HEK293 (cell line): ENCODE data around the gene BANF2.

ENCODE experiments used
- CTCF ChIA-PET: fragments of 350-600 bp; formaldehyde crosslinking; extraction: SDS; loops from one replicate; lab custom pipeline; 2021; ENCODE audit warnings: antibody characterized with exemption; lab: Yijun Ruan, JAX
- POLR2A ChIA-PET: fragments of 300-600 bp; formaldehyde crosslinking; extraction: SDS; loops from one replicate; lab custom pipeline; 2020; ENCODE audit warnings: antibody characterized with exemption, inconsistent platforms; lab: Yijun Ruan, JAX
- H3K27ac ChIP-seq: fragments of 200-500 bp; sonication (Bioruptor generic); 2 replicates; pipeline ENCODE4 v1.5.1; 2014; ENCODE audit warnings: low read depth, low read length, control low read depth, inconsistent platforms; ENCODE audit errors: extremely low read depth
- H3K36me3 ChIP-seq, 2 experiments: fragments of 200-500 bp in 1 of 2; sonication (Bioruptor generic) in 1 of 2; 1 replicate in 1 of 2; 2 replicates in 1 of 2; pipeline ENCODE4 v1.5.1; 2014 to 2017; ENCODE audit warnings: inconsistent platforms in 2 of 2, low read length in 2 of 2; ENCODE audit not compliant: control insufficient read depth in 2 of 2, insufficient read depth in 1 of 2
- H3K4me1 ChIP-seq: fragments of 200-500 bp; sonication (Bioruptor generic); 2 replicates; pipeline ENCODE4 v1.5.1; 2014; ENCODE audit warnings: mild to moderate bottlenecking, low read length, inconsistent platforms; ENCODE audit not compliant: control insufficient read depth, insufficient read depth
- H3K4me3 ChIP-seq: 2 replicates; pipeline ENCODE4 v1.5.1; 2011; ENCODE audit warnings: low read depth, mild to moderate bottlenecking, control low read depth, low read length, moderate library complexity
- H3K9me3 ChIP-seq: fragments of 200-500 bp; sonication (Bioruptor generic); 2 replicates; pipeline ENCODE4 v1.5.1; 2014; ENCODE audit warnings: low read depth, low read length, inconsistent platforms; ENCODE audit not compliant: control insufficient read depth, insufficient read depth
- HOXA7 ChIP-seq: sonication (generic); formaldehyde crosslinking; IDR thresholded peaks from 2 replicates; pipeline ENCODE4 v1.8.1; 2022; ENCODE audit warnings: missing genetic modification reagents, borderline replicate concordance
- YY2 ChIP-seq: fragments of 450-650 bp; formaldehyde crosslinking; IDR thresholded peaks from 2 replicates; pipeline ENCODE4 v1.5.1; 2016; ENCODE audit warnings: missing biosample characterization, missing genetic modification characterization
- ZEB2 ChIP-seq: fragments of 450-650 bp; formaldehyde crosslinking; IDR thresholded peaks from 2 replicates; pipeline ENCODE4 v1.5.1; 2016; ENCODE audit warnings: missing biosample characterization, missing genetic modification characterization
- ZNF23 ChIP-seq: fragments of 450-650 bp; formaldehyde crosslinking; IDR thresholded peaks from 2 replicates; pipeline ENCODE4 v1.5.1; 2016; ENCODE audit warnings: missing biosample characterization, missing genetic modification characterization, borderline replicate concordance
- ZNF311 ChIP-seq: fragments of 450-650 bp; formaldehyde crosslinking; IDR thresholded peaks from 2 replicates; pipeline ENCODE4 v1.5.1; 2017; ENCODE audit warnings: missing biosample characterization, missing genetic modification characterization, borderline replicate concordance
- ZNF335 ChIP-seq: fragments of 450-650 bp; formaldehyde crosslinking; conservative IDR thresholded peaks from 2 replicates; pipeline ENCODE4 v1.5.1; 2016; ENCODE audit warnings: missing biosample characterization, missing genetic modification characterization
- ZNF416 ChIP-seq: fragments of 450-650 bp; formaldehyde crosslinking; IDR thresholded peaks from 2 replicates; pipeline ENCODE4 v1.5.1; 2016; ENCODE audit warnings: missing biosample characterization, missing genetic modification characterization
- ZNF423 ChIP-seq: fragments of 450-650 bp; formaldehyde crosslinking; IDR thresholded peaks from 2 replicates; pipeline ENCODE4 v1.5.1; 2016; ENCODE audit warnings: missing biosample characterization, missing genetic modification characterization
- ZNF610 ChIP-seq: fragments of 450-650 bp; formaldehyde crosslinking; IDR thresholded peaks from 2 replicates; pipeline ENCODE4 v1.5.1; 2016; ENCODE audit warnings: missing biosample characterization, missing genetic modification characterization, borderline replicate concordance
- ZNF776 ChIP-seq: fragments of 450-650 bp; formaldehyde crosslinking; IDR thresholded peaks from 2 replicates; pipeline ENCODE4 v1.5.0; 2017; ENCODE audit warnings: missing biosample characterization, missing genetic modification characterization, borderline replicate concordance
- ZNF785 ChIP-seq: fragments of 450-650 bp; formaldehyde crosslinking; IDR thresholded peaks from 2 replicates; pipeline ENCODE4 v1.5.1; 2016; ENCODE audit warnings: missing biosample characterization, missing genetic modification characterization
- ZSCAN30 ChIP-seq: fragments of 450-650 bp; IDR thresholded peaks from 2 replicates; pipeline ENCODE4 v1.5.1; 2018; ENCODE audit warnings: missing biosample characterization, mild to moderate bottlenecking, missing genetic modification characterization, moderate library complexity
- TF ChIP-seq, protein P1 (sequence below): fragments of 450-650 bp; formaldehyde crosslinking; conservative IDR thresholded peaks from 2 replicates; pipeline ENCODE4 v1.5.1; 2016; ENCODE audit warnings: low read depth, missing biosample characterization, missing genetic modification characterization
- TF ChIP-seq, protein P2 (sequence below): fragments of 450-650 bp; formaldehyde crosslinking; IDR thresholded peaks from 2 replicates; pipeline ENCODE4 v1.5.1; 2017; ENCODE audit warnings: missing biosample characterization, missing genetic modification characterization
- TF ChIP-seq, protein P3 (sequence below): fragments of 450-650 bp; formaldehyde crosslinking; IDR thresholded peaks from 2 replicates; pipeline ENCODE4 v1.5.1; 2016; ENCODE audit warnings: missing biosample characterization, missing genetic modification characterization, borderline replicate concordance
- TF ChIP-seq, protein P4 (sequence below): fragments of 450-650 bp; formaldehyde crosslinking; IDR thresholded peaks from 2 replicates; pipeline ENCODE4 v1.5.1; 2016; ENCODE audit warnings: missing biosample characterization, missing genetic modification characterization
- TF ChIP-seq, protein P5 (sequence below): fragments of 450-650 bp; formaldehyde crosslinking; IDR thresholded peaks from 2 replicates; pipeline ENCODE4 v1.5.1; 2017; ENCODE audit warnings: missing biosample characterization, missing genetic modification characterization

The BANF2 gene

DNA sequence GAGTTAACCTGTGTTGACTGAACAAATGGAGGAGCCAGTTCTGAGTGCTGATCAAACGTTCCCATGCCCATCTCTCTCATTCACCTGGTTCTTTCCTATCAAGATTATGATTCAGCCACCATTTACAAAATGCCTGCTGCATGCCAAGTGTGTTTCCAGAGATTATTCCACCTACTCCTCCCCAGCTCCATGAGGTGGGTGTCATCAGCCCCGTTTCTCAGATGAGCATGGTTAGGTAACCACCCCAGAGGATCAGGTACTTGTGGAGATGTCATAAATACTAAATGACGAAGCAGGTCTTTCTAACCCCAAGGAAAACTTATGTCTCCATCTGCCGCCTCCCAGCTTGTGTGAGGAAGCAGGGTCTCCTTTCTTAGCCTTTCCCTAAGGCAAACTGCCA is 2.1 kb downstream of the BANF2 start (continued):
- TF ChIP-seq, protein P1, sequence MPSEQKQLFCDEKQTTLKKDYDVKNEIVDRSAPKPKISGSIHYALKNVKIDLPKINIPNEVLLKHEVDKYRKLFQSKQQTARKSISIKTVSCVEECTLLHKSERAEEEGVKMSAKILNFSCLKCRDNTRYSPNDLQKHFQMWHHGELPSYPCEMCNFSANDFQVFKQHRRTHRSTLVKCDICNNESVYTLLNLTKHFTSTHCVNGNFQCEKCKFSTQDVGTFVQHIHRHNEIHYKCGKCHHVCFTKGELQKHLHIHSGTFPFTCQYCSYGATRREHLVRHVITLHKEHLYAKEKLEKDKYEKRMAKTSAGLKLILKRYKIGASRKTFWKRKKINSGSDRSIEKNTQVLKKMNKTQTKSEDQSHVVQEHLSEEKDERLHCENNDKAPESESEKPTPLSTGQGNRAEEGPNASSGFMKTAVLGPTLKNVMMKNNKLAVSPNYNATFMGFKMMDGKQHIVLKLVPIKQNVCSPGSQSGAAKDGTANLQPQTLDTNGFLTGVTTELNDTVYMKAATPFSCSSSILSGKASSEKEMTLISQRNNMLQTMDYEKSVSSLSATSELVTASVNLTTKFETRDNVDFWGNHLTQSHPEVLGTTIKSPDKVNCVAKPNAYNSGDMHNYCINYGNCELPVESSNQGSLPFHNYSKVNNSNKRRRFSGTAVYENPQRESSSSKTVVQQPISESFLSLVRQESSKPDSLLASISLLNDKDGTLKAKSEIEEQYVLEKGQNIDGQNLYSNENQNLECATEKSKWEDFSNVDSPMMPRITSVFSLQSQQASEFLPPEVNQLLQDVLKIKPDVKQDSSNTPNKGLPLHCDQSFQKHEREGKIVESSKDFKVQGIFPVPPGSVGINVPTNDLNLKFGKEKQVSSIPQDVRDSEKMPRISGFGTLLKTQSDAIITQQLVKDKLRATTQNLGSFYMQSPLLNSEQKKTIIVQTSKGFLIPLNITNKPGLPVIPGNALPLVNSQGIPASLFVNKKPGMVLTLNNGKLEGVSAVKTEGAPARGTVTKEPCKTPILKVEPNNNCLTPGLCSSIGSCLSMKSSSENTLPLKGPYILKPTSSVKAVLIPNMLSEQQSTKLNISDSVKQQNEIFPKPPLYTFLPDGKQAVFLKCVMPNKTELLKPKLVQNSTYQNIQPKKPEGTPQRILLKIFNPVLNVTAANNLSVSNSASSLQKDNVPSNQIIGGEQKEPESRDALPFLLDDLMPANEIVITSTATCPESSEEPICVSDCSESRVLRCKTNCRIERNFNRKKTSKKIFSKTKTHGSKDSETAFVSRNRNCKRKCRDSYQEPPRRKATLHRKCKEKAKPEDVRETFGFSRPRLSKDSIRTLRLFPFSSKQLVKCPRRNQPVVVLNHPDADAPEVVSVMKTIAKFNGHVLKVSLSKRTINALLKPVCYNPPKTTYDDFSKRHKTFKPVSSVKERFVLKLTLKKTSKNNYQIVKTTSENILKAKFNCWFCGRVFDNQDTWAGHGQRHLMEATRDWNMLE (tag by site-specific recombination): no peak
- no peak for TF ChIP-seq ZEB2
- no peak for TF ChIP-seq ZSCAN30
- no peak for TF ChIP-seq HOXA7 (CRISPR knock-in tag)
- TF ChIP-seq, protein P2, sequence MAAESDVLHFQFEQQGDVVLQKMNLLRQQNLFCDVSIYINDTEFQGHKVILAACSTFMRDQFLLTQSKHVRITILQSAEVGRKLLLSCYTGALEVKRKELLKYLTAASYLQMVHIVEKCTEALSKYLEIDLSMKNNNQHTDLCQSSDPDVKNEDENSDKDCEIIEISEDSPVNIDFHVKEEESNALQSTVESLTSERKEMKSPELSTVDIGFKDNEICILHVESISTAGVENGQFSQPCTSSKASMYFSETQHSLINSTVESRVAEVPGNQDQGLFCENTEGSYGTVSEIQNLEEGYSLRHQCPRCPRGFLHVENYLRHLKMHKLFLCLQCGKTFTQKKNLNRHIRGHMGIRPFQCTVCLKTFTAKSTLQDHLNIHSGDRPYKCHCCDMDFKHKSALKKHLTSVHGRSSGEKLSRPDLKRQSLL (tag by site-specific recombination): no peak
- no peak for TF ChIP-seq ZNF335 (tag by site-specific recombination)

DNA sequence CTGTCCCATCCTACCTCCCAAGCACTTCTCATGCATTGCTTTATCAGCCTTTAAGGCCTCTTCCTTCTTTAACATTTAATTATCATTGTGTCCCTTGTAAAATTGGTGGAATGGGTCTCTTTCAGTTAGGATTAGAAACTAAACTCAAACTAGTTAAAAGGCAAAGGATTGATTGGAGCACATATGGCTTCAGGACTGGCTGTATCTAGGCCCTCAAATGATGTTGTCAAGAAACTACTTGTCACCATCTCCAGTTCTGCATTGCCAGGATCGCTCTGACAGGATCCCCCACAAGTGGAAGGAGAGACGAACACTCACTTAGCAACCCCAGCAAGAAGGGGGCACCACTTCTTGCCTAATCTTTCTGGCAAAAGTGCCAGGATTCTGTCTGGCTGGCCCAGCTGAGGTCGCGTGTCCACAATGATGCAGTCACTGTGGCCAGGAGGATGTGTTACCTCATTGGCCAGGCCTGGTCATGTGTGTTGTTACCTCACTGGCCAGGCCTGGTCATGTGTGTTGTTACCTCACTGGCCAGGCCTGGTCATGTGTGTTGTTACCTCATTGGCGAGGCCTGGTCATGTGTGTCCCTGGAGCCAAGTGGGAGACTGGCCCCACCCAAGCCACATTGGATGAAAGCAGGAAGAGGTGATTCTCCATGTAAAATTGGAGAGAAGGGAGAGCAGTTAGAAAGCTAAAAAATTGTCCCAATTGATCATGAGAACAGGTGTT is 5.0 kb downstream of the BANF2 start:
- CTCF ChIA-PET: no interaction called here
- no peak overlapping the region for H3K4me3 ChIP-seq
- POLR2A ChIA-PET: no interaction called here
- no peaks in the 10 kb centered on the region for H3K9me3 ChIP-seq
- no peak overlapping the region for H3K27ac ChIP-seq
- H3K36me3 ChIP-seq: no peaks in the 10 kb centered on the region
- H3K4me1 ChIP-seq: no peaks in the 10 kb centered on the region
- TF ChIP-seq ZNF416 (tag by site-specific recombination) (no peak), ZNF311 (tag by site-specific recombination) (no peak)
- TF ChIP-seq, all 188 proteins: peak for 0

DNA sequence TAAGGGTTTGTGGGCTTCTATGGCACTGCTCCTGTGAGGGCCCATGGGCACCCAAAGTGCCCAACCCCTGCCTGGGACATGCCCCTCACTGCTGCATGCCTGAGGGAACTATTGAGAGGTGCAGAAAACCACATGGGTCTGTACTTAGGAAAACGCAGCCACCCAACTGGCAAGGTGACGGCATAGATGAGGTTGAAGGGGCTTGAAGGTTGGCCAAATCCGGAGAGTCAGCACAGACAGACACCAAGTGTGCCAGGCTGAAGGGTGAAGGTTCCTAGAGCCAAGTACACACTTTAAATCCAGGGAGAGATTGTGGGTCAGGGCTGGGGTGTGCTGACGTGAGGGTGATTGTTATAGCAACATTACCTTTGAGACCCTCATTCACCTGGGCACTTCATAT is 6.2 kb downstream of the BANF2 start:
- ChIA-PET POLR2A (no interaction called here), CTCF (no interaction called here)
- no peaks in the 10 kb centered on the region for H3K36me3 ChIP-seq
- no peaks in the 10 kb centered on the region for H3K4me1 ChIP-seq
- H3K27ac ChIP-seq: no peak overlapping the region
- no peak overlapping the region for H3K4me3 ChIP-seq
- H3K9me3 ChIP-seq: no peaks in the 10 kb centered on the region
- TF ChIP-seq ZNF423: no peak
- TF ChIP-seq, protein P3, sequence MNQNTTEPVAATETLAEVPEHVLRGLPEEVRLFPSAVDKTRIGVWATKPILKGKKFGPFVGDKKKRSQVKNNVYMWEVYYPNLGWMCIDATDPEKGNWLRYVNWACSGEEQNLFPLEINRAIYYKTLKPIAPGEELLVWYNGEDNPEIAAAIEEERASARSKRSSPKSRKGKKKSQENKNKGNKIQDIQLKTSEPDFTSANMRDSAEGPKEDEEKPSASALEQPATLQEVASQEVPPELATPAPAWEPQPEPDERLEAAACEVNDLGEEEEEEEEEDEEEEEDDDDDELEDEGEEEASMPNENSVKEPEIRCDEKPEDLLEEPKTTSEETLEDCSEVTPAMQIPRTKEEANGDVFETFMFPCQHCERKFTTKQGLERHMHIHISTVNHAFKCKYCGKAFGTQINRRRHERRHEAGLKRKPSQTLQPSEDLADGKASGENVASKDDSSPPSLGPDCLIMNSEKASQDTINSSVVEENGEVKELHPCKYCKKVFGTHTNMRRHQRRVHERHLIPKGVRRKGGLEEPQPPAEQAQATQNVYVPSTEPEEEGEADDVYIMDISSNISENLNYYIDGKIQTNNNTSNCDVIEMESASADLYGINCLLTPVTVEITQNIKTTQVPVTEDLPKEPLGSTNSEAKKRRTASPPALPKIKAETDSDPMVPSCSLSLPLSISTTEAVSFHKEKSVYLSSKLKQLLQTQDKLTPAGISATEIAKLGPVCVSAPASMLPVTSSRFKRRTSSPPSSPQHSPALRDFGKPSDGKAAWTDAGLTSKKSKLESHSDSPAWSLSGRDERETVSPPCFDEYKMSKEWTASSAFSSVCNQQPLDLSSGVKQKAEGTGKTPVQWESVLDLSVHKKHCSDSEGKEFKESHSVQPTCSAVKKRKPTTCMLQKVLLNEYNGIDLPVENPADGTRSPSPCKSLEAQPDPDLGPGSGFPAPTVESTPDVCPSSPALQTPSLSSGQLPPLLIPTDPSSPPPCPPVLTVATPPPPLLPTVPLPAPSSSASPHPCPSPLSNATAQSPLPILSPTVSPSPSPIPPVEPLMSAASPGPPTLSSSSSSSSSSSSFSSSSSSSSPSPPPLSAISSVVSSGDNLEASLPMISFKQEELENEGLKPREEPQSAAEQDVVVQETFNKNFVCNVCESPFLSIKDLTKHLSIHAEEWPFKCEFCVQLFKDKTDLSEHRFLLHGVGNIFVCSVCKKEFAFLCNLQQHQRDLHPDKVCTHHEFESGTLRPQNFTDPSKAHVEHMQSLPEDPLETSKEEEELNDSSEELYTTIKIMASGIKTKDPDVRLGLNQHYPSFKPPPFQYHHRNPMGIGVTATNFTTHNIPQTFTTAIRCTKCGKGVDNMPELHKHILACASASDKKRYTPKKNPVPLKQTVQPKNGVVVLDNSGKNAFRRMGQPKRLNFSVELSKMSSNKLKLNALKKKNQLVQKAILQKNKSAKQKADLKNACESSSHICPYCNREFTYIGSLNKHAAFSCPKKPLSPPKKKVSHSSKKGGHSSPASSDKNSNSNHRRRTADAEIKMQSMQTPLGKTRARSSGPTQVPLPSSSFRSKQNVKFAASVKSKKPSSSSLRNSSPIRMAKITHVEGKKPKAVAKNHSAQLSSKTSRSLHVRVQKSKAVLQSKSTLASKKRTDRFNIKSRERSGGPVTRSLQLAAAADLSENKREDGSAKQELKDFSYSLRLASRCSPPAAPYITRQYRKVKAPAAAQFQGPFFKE (tag by site-specific recombination): no peak
- TF ChIP-seq ZNF23 (tag by site-specific recombination): no peak
- no peak for TF ChIP-seq ZNF776 (tag by site-specific recombination)
- TF ChIP-seq ZNF610 (tag by site-specific recombination): no peak
- TF ChIP-seq YY2 (tag by site-specific recombination): no peak
- no peak for TF ChIP-seq ZNF785
- TF ChIP-seq, protein P4, sequence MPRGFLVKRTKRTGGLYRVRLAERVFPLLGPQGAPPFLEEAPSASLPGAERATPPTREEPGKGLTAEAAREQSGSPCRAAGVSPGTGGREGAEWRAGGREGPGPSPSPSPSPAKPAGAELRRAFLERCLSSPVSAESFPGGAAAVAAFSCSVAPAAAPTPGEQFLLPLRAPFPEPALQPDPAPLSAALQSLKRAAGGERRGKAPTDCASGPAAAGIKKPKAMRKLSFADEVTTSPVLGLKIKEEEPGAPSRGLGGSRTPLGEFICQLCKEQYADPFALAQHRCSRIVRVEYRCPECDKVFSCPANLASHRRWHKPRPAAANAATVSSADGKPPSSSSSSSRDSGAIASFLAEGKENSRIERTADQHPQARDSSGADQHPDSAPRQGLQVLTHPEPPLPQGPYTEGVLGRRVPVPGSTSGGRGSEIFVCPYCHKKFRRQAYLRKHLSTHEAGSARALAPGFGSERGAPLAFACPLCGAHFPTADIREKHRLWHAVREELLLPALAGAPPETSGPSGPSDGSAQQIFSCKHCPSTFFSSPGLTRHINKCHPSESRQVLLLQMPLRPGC (tag by site-specific recombination): no peak
- TF ChIP-seq, protein P5, sequence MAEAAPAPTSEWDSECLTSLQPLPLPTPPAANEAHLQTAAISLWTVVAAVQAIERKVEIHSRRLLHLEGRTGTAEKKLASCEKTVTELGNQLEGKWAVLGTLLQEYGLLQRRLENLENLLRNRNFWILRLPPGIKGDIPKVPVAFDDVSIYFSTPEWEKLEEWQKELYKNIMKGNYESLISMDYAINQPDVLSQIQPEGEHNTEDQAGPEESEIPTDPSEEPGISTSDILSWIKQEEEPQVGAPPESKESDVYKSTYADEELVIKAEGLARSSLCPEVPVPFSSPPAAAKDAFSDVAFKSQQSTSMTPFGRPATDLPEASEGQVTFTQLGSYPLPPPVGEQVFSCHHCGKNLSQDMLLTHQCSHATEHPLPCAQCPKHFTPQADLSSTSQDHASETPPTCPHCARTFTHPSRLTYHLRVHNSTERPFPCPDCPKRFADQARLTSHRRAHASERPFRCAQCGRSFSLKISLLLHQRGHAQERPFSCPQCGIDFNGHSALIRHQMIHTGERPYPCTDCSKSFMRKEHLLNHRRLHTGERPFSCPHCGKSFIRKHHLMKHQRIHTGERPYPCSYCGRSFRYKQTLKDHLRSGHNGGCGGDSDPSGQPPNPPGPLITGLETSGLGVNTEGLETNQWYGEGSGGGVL (tag by site-specific recombination): no peak
